ENCODE data around the gene BEND6. TPM values are rescaled to one million over a fixed set of nuclear protein-coding genes. Genes with fewer than 3 reads are reported as not detected.

The BEND6 gene
- total and polyA plus RNA-seq, 4 donors: 2.3 to 5.5 (median 3.1) TPM

DNA sequence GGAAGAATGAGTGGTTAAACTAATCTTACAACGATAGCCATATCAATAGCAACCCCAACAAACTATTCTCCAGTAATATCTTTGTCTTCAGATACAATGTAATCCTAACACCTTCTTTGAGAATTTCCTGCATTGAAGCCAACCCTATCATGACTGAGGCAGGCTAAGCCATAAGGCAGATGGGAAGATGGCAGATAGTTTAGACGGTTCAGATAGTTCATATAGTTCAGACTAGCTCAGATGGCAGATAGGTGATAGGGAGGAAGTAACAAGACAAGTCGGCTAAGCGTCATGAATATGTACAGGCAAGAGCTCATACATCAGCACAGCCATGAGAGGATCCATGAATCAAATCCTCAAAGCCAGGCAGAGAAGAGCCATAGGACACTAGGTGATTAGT lies 39.1 kb upstream of the BEND6 start:
- ATAC-seq (ENCODE audit: low FRiP score): no peak
- peaks cover 0 to 2% of the 10 kb centered on the region in 2 donors for H3K4me1 ChIP-seq (ENCODE audit: control insufficient read depth in 1 of 2, insufficient read depth in 2 of 2, low read length in 2 of 2)
- DNase-seq: no peak
- H3K4me3 ChIP-seq (ENCODE audit: low read length in 2 of 2): no peak overlapping the region
- no peaks in the 10 kb centered on the region for H3K9me3 ChIP-seq (ENCODE audit: control insufficient read depth, low read length)
- H3K36me3 ChIP-seq (ENCODE audit: control insufficient read depth in 1 of 2, insufficient read depth in 2 of 2, low read length in 1 of 2): no peaks in the 10 kb centered on the region
- no peaks in the 10 kb centered on the region for H3K27me3 ChIP-seq (ENCODE audit: control insufficient read depth in 1 of 2, insufficient read depth in 2 of 2, low read length in 1 of 2)
- intact Hi-C loops (cut with DNase I): no loop called here
- 88 to 89% methylated on average over 4 of the region's 4 CpGs for WGBS, 2 donors
- no peak overlapping the region for H3K27ac ChIP-seq (ENCODE audit: low read depth in 1 of 2, low read length in 2 of 2)

GRCh38 chr6:56916849-56917551 lies 37.9 kb upstream of the BEND6 start:
- H3K4me3 ChIP-seq (ENCODE audit: low read length in 2 of 2): no peak overlapping the region
- no peak overlapping the region for H3K27ac ChIP-seq (ENCODE audit: low read depth in 1 of 2, low read length in 2 of 2)
- H3K36me3 ChIP-seq (ENCODE audit: control insufficient read depth in 1 of 2, insufficient read depth in 2 of 2, low read length in 1 of 2): no peaks in the 10 kb centered on the region
- H3K4me1 ChIP-seq (ENCODE audit: control insufficient read depth in 1 of 2, insufficient read depth in 2 of 2, low read length in 2 of 2): peaks cover 0 to 2% of the 10 kb centered on the region in 2 donors
- H3K27me3 ChIP-seq (ENCODE audit: control insufficient read depth in 1 of 2, insufficient read depth in 2 of 2, low read length in 1 of 2): no peaks in the 10 kb centered on the region
- ATAC-seq (ENCODE audit: low FRiP score) (no peak), DNase-seq (no peak)
- WGBS, 2 donors: 25 to 46% methylated on average over 2 of the region's 2 CpGs
- no peaks in the 10 kb centered on the region for H3K9me3 ChIP-seq (ENCODE audit: control insufficient read depth, low read length)
- intact Hi-C loops (cut with DNase I): no loop called here

- Histone ChIP-seq H3K27ac (ENCODE audit: low read depth in 1 of 2, low read length in 2 of 2) (no peak overlapping the region), H3K4me1 (ENCODE audit: control insufficient read depth in 1 of 2, insufficient read depth in 2 of 2, low read length in 2 of 2) (no peaks in the 10 kb centered on the region), H3K4me3 (ENCODE audit: low read length in 2 of 2) (no peak overlapping the region), H3K27me3 (ENCODE audit: control insufficient read depth in 1 of 2, insufficient read depth in 2 of 2, low read length in 1 of 2) (no peaks in the 10 kb centered on the region), H3K9me3 (ENCODE audit: control insufficient read depth, low read length) (no peaks in the 10 kb centered on the region), H3K36me3 (ENCODE audit: control insufficient read depth in 1 of 2, insufficient read depth in 2 of 2, low read length in 1 of 2) (no peaks in the 10 kb centered on the region)
- intact Hi-C loops (cut with DNase I): no loop called here
- DNase-seq (no peak), ATAC-seq (ENCODE audit: low FRiP score) (no peak)
Observed at GRCh38 chr6:56922645-56923044, 32.3 kb upstream of the BEND6 start.

DNA sequence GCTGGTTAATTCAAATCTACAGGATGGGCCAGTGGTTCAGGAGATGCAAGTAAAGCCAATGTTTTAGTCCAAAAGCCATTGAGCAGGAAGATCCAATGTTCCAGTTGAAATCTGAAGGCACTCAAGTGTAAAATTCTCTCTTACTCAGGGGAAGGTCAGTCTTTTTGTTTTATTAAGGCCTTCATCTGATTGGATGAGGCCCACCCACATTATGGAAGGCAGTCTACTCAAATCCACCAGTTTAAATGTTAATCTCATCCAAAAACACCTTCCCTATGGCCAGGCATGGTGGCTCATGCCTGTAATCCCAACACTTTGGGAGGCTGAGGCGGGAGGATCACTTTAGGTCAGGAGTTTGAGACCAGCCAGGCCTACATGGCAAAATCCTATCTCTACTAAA lies 31.3 kb upstream of the BEND6 start:
- H3K9me3 ChIP-seq (ENCODE audit: control insufficient read depth, low read length): no peaks in the 10 kb centered on the region
- no peak overlapping the region for H3K27ac ChIP-seq (ENCODE audit: low read depth in 1 of 2, low read length in 2 of 2)
- 95 to 100% methylated on average over 1 of the region's 1 CpG for WGBS, 2 donors
- no peaks in the 10 kb centered on the region for H3K36me3 ChIP-seq (ENCODE audit: control insufficient read depth in 1 of 2, insufficient read depth in 2 of 2, low read length in 1 of 2)
- H3K4me3 ChIP-seq (ENCODE audit: low read length in 2 of 2): no peak overlapping the region
- H3K4me1 ChIP-seq (ENCODE audit: control insufficient read depth in 1 of 2, insufficient read depth in 2 of 2, low read length in 2 of 2): no peaks in the 10 kb centered on the region
- H3K27me3 ChIP-seq (ENCODE audit: control insufficient read depth in 1 of 2, insufficient read depth in 2 of 2, low read length in 1 of 2): no peaks in the 10 kb centered on the region
- intact Hi-C loops (cut with DNase I): no loop called here
- ATAC-seq (ENCODE audit: low FRiP score) (no peak), DNase-seq (no peak)

DNA sequence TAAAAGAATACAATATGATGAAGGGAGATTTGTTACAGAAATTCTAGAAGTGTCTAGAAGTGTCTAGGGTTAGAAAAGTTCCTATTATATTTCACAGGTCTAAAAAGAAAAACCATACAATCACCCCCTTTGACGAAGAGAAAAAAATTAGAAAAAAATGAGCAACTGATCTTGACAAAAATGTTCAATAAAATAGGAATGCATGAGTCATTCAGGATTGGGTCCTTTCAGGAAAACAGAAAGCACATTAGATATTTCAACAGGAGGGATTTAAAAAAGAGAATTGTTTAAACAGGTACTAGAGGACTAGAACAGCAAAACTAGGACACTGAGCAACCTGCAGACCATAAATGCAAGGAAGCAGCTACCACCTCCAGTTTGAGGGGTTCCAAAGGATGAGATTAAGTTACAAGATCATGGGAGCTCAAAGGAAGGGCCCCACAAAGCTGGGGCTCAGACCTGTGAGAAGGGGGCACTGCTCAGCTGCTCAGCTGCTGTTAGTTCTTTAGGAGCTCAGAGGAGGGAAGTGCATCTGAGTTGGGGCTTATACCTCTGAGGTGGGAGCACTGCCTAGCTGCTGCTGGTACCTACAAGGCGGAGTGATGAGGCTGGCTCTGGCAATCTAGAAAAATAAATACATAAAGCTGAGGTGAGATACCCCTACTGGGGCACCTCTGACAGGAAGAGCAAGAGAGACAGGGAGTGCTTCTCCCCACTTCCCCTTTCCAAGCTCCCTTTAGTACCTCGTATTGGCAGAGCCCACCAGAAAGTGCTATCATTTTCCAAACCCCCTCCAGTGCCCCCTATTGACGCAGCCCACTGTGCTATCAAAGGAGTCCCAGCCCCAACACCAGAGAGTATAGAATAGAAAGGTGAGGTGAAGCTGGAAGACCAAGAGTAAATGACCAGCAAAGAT lies 27.1 kb upstream of the BEND6 start:
- H3K27ac ChIP-seq (ENCODE audit: low read depth in 1 of 2, low read length in 2 of 2): no peak overlapping the region
- no peaks in the 10 kb centered on the region for H3K36me3 ChIP-seq (ENCODE audit: control insufficient read depth in 1 of 2, insufficient read depth in 2 of 2, low read length in 1 of 2)
- DNase-seq: no peak
- H3K9me3 ChIP-seq (ENCODE audit: control insufficient read depth, low read length): no peaks in the 10 kb centered on the region
- H3K4me1 ChIP-seq (ENCODE audit: control insufficient read depth in 1 of 2, insufficient read depth in 2 of 2, low read length in 2 of 2): no peaks in the 10 kb centered on the region
- H3K4me3 ChIP-seq (ENCODE audit: low read length in 2 of 2): no peak overlapping the region
- intact Hi-C loops (cut with DNase I): no loop called here
- ATAC-seq (ENCODE audit: low FRiP score): no peak
- 39 to 55% methylated on average over 4 of the region's 4 CpGs for WGBS, 2 donors
- H3K27me3 ChIP-seq (ENCODE audit: control insufficient read depth in 1 of 2, insufficient read depth in 2 of 2, low read length in 1 of 2): no peaks in the 10 kb centered on the region

DNA sequence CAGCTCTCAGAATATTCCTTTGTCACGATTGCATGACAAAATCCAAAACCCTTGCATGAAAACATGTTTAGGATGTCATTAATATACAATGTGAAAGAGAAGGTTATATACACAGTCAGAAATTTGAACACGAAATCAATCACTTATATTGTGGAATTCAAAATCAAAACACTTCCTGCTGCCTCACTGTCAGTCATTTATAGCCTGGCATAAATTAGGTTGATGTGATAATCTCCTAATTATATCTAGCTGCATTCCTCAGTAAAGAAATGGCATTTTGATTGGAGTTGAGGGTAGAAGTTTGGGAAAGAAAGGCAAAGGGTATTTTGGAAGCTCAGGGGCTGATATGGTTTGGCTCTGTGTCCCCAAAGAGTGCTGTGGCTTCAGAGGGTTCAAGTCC lies 24.1 kb upstream of the BEND6 start:
- Histone ChIP-seq H3K27ac (ENCODE audit: low read depth in 1 of 2, low read length in 2 of 2) (no peak overlapping the region), H3K27me3 (ENCODE audit: control insufficient read depth in 1 of 2, insufficient read depth in 2 of 2, low read length in 1 of 2) (no peaks in the 10 kb centered on the region), H3K4me3 (ENCODE audit: low read length in 2 of 2) (no peak overlapping the region), H3K9me3 (ENCODE audit: control insufficient read depth, low read length) (no peaks in the 10 kb centered on the region), H3K36me3 (ENCODE audit: control insufficient read depth in 1 of 2, insufficient read depth in 2 of 2, low read length in 1 of 2) (no peaks in the 10 kb centered on the region), H3K4me1 (ENCODE audit: control insufficient read depth in 1 of 2, insufficient read depth in 2 of 2, low read length in 2 of 2) (no peaks in the 10 kb centered on the region)
- no peak for DNase-seq
- 45 to 55% methylated on average over 2 of the region's 2 CpGs for WGBS, 2 donors
- no peak for ATAC-seq (ENCODE audit: low FRiP score)
- intact Hi-C loops (cut with DNase I): no loop called here

DNA sequence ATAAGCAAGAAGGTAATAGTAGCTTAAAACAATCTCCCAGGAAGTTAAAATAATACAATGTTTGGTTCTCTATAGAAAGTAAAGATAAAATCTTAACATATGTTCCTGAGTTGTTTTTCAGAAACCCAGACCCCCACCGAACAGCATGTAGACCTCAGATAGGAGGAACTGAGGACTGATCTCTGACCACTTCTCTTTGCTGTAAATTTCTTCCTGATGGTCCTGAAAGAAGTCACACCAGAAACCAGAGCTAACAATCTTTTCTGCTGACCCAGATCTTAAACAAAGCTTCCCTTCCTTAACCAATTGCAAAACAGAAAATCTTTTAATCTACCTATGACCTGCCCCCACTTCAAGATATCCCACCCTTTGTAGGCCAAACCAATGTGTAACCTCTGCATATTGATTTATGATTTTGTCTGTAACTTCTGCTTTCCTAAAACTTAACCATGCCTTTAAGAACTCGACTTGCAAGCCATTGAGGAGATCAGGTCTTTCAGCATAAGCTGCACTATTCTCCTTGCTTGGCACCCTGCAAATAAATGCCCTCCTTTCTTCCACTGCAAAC lies 21.9 kb upstream of the BEND6 start:
- Histone ChIP-seq H3K4me1 (ENCODE audit: control insufficient read depth in 1 of 2, insufficient read depth in 2 of 2, low read length in 2 of 2) (no peaks in the 10 kb centered on the region), H3K9me3 (ENCODE audit: control insufficient read depth, low read length) (no peaks in the 10 kb centered on the region), H3K4me3 (ENCODE audit: low read length in 2 of 2) (no peak overlapping the region), H3K36me3 (ENCODE audit: control insufficient read depth in 1 of 2, insufficient read depth in 2 of 2, low read length in 1 of 2) (no peaks in the 10 kb centered on the region), H3K27ac (ENCODE audit: low read depth in 1 of 2, low read length in 2 of 2) (no peak overlapping the region), H3K27me3 (ENCODE audit: control insufficient read depth in 1 of 2, insufficient read depth in 2 of 2, low read length in 1 of 2) (no peaks in the 10 kb centered on the region)
- WGBS, 2 donors: 70 to 78% methylated on average over 2 of the region's 2 CpGs
- no peak for ATAC-seq (ENCODE audit: low FRiP score)
- DNase-seq: no peak
- intact Hi-C loops (cut with DNase I): no loop called here

- no peak for ATAC-seq (ENCODE audit: low FRiP score)
- intact Hi-C loops (cut with DNase I): no loop called here
- 8 to 13% methylated on average over 1 of the region's 1 CpG for WGBS, 2 donors
Observed at GRCh38 chr6:56933650-56934049, 21.3 kb upstream of the BEND6 start.

More at GRCh38 chr6:56933650-56934049, 21.3 kb upstream of the BEND6 start:
- no peak for DNase-seq
- no peaks in the 10 kb centered on the region for H3K9me3 ChIP-seq (ENCODE audit: control insufficient read depth, low read length)
- H3K4me3 ChIP-seq (ENCODE audit: low read length in 2 of 2): no peak overlapping the region
- H3K4me1 ChIP-seq (ENCODE audit: control insufficient read depth in 1 of 2, insufficient read depth in 2 of 2, low read length in 2 of 2): no peaks in the 10 kb centered on the region
- H3K36me3 ChIP-seq (ENCODE audit: control insufficient read depth in 1 of 2, insufficient read depth in 2 of 2, low read length in 1 of 2): no peaks in the 10 kb centered on the region
- H3K27me3 ChIP-seq (ENCODE audit: control insufficient read depth in 1 of 2, insufficient read depth in 2 of 2, low read length in 1 of 2): no peaks in the 10 kb centered on the region
- no peak overlapping the region for H3K27ac ChIP-seq (ENCODE audit: low read depth in 1 of 2, low read length in 2 of 2)
